NCI-H187 (cell line): ENCODE measurements around the gene TMEFF1.

Experiments used
- DNase-seq, 2 experiments: peaks; one replicate each; lab custom pipeline; 2025; lab: John Stamatoyannopoulos, UW

The TMEFF1 gene

DNA sequence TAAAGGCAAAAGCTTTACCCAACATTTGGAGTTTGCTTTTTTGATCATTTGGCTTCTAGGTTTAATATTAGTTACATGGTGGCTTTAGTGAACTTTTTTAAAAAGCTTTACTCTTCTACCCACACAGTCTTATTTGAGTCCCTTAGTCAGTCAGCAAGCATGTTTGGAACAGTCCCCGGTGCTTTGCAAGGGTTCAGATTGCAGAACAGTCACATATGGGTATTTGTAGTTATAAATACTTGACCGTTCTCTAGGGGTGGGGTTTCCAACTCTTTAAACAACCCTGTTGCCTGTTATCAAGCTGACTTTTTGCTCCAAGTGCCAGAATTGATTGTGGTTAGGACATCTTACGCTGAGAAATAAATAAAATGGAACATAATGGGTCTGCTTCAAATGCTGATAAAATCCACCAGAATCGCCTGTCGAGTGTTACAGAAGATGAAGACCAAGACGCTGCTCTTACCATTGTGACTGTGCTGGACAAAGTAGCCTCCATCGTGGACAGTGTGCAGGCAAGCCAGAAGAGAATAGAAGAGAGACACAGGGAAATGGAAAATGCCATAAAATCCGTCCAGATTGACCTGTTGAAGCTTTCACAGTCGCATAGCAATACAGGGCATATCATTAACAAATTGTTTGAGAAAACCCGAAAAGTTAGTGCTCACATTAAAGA lies 105.0 kb downstream of the TMEFF1 start, which contains the start of gene CAVIN4:
CAVIN4 (plus strand) TSS at position 304 of the 673 bp plus-strand sequence; CDS start at position 369, 65 bp downstream.
- DNase-seq, result no peak

- no peak for DNase-seq
Measured at GRCh38 chr9:100578610-100579009, 105.7 kb downstream of the TMEFF1 start.

GRCh38 chr9:100579665-100580064 lies 106.7 kb downstream of the TMEFF1 start:
- DNase-seq, result no peak

DNA sequence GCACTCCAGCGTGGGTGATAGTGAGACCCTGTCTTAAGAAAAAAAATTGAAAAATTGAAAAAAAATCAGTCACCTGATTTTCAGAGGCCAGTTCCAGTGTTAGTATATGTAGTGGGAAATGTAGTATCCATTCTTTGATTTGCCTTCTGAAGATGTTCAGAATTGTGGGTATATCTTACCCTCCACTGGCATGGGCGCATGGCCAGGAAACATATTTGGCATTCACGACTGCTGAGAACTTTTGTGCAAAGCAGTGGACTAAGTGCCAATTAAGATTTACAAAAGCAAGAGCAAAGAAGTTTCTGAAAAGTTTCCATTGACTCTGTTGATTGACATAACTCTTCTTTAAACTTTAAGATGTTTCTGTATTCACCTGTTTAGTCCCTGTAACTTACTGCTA lies 107.3 kb downstream of the TMEFF1 start:
- no peak for DNase-seq

DNA sequence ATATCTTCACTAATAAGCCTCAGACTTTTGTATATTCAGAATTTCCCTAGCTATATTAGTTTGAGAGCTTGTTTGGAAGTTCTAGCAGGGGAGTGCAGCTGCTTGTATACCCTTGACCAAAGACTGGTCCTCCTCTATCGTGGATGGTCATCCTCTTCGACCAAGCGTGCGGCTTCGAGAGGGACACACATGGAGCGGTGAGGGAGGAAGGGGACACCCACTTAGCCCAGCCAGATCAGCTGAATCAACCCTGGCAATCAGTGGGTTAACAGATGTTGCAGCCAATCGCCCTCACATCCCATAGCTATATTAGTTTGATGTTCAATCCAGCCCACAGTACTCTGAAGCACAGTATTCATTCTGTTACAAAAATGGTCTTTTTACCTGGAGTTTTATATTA lies 108.1 kb downstream of the TMEFF1 start:
- DNase-seq, result no peak

GRCh38 chr9:100581661-100582060 lies 108.7 kb downstream of the TMEFF1 start:
- DNase-seq, result no peak

DNA sequence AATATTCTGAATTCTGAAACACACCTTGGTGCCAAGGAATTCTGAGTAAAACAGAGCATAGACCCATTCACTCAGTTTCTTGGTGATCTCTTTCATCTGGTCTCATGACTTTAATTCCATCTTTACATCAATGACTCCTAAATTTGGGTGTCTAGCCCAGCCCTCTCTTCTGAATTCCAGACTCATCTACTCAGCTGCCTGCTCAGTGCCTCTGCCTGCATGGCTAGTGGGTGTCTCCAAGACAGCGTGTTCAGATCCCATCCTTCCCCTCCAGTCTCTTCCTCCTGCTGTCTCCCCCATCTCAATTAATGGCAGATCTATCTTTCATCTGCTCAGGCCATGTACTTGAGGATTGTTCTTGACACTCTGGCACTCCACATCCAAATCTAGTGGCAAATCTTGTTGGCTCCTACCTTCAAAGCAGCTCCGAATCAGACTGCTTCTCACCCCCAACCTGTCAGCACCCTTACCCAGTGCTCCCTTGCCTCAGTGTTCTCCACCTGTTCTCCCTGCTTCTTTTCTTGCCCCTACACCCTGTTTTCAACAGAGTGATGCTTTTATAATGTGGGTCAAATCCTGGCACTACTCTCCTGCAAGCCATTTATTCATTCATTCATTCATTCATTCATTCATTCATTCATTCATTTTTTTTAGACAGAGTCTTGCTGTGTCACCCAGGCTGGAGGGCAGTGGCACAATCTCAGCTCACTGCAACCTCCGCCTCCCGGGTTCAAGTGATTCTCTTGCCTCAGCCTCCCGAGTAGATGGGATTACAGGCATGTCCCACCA lies 110.3 kb downstream of the TMEFF1 start:
- DNase-seq, result no peak

- DNase-seq, result no peak
Measured at GRCh38 chr9:100584951-100585350, 112.0 kb downstream of the TMEFF1 start.

DNA sequence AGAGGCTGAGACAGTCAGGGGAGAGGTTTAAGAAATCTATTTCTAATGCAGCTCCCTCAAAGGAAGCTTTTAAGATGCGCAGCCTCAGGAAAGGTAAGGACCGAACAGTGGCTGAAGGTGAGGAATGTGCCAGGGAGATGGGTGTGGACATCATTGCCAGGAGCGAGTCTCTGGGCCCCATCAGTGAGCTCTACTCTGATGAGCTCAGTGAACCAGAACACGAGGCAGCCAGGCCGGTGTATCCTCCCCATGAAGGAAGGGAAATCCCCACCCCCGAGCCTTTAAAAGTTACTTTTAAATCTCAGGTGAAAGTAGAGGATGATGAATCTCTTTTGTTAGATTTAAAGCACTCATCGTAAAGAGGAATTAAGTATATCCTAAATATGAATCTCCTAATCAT lies 113.1 kb downstream of the TMEFF1 start:
- DNase-seq, result no peak

DNA sequence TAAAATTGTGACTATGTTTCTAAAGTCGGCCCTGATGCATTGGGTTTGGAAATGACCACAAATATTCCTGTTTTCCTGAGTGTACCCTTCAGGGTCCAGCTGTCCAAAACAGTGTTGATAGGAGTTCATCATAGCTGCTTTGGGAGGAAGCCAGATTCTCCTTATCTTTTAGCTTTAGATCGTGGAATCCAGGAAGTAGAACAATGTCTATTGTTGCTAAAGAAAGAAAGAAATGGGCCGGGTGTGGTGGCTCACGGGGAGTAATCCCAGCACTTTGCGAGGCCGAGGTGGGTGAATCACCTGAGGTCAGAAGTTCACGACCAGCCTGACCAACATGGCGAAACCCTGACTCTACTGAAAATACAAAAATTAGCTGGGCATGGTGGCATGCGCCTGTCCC lies 114.4 kb downstream of the TMEFF1 start:
- no peak for DNase-seq

DNA sequence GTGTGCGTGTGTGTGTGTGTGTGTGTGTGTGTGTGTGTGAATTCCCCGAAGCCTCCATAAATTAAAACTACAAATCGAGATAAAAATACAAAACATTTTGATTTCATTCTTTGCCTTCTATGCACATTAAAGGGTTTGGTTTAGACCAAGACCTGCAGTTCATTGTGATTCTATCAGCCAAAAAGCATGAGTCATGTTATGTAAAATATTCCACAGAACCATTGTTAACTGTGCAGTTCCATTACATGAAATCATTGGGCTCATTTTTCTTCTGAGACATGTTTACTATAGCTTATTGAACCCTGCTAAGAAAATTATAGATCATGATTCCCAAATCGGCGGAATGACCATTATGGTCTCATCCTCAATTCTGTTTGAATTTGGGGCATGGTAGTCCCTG lies 116.6 kb downstream of the TMEFF1 start:
- DNase-seq, result no peak

DNA sequence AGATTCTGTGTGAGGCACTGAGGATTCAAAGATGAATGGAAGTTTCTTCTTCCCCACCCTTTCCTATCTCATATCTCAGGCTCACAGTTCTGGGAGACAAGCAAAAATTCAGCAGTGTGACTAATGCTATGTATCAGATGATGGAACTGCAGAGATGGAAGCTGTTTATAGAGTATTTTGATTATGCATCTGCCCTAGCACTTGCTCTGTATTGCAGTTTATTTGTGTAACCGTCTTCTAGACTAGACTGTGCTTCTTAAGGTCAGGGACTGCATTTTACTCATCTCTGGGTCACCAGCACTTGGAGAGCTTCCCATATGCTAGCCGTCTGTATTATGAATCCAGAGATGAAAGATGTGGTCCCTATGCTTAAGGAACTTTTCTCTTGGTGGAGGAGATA lies 117.5 kb downstream of the TMEFF1 start:
- no peak for DNase-seq

- DNase-seq, result no peak
Measured at GRCh38 chr9:100591139-100591538, 118.2 kb downstream of the TMEFF1 start.

- no peak for DNase-seq
Measured at GRCh38 chr9:100591639-100592412, 118.9 kb downstream of the TMEFF1 start.

DNA sequence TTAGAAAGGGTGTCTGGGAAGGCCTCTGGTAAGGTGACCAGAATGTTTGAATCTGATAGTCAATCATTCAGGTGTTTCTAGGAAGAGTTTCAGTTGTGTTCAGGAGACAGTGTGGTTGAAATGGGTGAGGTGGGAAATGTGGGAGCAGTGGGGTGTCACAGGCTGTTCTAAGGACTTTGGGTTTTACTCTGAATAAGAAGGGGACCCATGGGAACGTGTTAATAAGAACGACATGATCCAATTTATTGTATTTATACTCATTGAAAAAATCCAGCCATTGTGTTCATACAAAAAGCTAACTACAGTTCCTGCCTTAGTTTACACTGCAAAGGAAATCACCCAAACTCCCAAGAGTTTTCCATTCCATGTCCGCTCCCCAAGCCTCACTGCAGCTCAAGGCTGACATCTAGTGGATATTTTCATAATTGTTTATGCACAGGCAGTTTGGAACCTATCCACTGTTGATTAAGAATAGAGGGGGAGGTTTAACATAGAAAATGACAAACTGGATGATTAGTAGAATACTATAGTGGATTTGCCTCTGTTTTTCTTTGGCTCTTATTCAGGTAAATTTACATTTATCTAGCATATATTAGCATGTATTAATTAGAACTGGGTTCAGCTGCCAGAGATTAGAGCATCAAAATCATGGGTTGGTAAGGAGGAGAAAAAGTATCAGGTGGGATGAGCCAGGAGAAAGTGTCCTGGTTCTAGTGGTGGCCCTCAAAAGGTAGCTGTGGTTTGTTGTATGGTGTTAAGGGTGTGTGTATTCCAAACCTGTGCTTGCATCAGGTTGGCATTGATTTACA lies 122.6 kb downstream of the TMEFF1 start:
- no peak for DNase-seq

DNA sequence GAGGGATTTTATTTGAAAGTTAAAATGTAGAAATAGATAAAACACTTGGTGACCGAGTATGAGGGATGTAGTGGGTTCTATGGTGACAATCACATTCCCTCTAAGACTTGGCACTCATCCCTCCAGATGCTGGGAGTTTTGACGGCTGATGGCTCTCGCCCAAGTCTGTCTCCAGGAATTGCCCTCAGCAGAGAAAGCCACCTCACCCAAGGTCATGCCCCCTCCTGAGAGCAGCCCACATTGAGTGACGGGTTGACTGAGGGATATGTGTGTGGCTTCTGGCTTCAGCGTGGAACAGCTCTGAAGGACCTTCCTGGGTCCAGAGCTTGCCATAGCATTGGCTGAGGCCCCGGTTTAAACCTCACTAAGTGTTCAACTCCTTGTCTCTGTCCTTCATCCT lies 124.3 kb downstream of the TMEFF1 start:
- DNase-seq, result no peak

DNA sequence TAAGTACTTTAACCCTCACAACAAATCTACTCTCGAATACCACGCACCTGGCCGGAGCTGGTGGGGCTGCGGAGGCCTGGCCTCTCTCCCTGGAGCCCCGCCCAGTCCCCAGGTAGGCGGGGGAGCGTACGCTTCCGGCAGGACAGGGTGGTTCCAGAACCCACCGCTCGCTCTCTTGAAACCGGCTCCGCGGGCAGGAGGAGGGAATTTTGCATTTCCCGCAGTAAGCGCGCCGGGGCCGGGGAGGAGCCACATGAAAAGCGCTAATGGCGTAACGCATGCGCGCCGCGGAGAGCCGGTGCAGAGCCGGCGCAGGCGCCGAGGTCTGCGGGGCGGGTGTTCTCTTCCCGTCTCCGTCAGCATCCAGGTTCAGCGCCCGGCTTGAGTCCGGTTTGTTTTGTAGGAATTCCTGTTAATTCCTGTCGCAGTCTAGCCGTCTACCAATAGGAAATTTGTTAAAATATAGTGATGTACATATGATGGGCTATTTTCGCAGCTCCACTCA lies 125.7 kb downstream of the TMEFF1 start:
- peak; percentile 26 to 74 for DNase-seq

DNA sequence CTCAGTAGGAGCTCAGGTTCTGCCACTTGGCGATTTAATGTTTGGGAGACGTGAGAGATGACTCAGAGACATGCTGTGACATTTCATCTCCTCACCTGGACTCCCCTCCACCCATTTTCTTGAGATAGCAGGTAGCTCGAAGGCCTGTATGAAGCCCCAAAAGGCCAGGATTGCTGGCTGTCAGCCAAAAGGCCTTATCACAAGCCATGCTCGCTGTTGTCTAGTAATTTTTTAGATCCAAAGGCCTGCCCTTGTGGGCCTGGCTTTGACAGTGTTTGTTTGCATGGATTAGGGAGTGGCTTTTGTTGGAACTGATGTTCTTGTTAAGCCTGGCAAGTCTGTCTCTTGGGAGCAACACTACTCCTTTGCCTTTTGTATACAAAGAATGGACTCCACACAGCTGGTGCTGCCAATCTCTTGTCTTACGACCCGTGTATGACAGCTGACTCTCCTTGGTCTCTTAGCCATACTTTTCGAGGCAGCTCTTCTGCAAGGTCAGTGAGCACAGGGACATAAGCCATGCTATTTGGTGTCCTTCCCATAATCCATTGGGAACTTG lies 127.7 kb downstream of the TMEFF1 start:
- DNase-seq, result peak; percentile 64 to 80

DNA sequence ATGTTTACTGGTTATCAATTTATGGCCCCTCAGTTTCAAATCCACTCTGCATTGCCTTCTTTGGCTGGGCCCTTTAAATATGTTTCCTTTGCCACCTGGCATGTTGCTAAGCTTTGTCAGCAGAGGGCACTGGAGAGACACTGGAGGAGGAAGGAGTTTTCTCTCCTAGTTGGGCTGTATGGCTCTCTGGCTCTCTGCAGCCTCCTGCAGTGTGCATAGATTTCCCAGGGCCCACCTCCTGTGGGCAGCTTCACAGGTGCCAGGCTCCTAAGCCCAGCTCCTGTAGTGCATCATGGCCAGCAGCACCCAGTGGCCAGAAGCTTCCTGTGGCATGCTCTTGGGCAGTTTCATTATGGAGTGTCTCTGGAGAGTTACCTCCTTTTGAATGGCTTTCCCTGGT lies 128.3 kb downstream of the TMEFF1 start:
- DNase-seq, result peak in 1 of 2 experiments; percentile 55

DNA sequence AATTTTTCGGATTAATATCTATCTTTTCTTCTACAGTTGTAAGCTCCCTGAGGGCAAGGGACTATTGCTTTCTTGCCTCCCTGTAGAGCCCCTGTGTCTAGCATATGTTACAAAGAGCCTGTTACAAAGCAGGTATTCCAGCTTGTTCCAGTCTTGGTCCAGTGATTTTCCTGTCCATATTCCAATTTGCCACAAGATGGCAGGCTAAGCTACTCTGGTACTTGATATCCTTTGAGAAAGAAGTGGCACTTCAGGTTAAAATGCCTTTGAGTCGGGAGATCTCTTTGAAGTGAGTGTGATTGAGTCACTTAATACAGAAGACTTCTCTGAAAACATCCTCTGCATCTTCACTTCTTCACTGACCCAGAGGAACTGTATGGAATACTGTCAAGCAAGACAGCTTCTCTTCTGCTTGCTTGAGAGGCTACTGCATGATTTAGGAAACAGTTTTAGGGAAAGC lies 129.4 kb downstream of the TMEFF1 start:
- DNase-seq, result peak; percentile 11 to 40

DNA sequence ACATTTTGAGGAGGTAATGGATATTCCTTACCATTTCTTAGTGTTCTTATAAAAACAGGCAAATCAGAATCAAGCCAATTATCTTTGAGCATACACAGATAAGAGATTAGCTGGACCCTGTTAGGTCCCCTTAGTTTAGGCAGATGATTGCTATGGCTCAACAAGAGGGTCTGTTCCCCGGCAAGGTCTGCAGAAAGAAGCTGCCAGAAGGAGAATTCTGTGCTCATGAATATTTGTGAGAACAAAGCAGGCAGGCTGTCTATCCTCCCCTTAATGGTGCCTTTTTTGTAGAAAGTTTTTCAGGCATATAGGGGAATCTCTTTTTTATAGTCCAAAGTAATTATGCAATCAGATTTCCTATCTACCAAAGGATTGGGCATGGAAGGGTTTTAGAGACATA lies 132.5 kb downstream of the TMEFF1 start:
- DNase-seq, result no peak
